Panc1 (cell line): Measurements from ENCODE around the gene RTCA. TPM values are rescaled to one million over a fixed set of nuclear protein-coding genes. Genes with fewer than 3 reads are reported as not detected.

ENCODE experiments used
- ATAC-seq: fragments of 200-7000 bp; cut with Tn5 transposase; 2 replicates; pipeline ENCODE4 v1.9.1; 2020; ENCODE audit warnings: mild to moderate bottlenecking, moderate library complexity
- Bru-seq: library from RNA; stranded (reverse); fragments of 400-500 nt; gene quantifications from one replicate; lab custom pipeline; 2021; lab: Mats Ljungman, UMichigan
- BruChase-seq, 2 experiments: library from RNA; stranded (reverse); fragments of 400-500 nt; gene quantifications; one replicate each; lab custom pipeline; 2021; lab: Mats Ljungman, UMichigan
- BruUV-seq: library from RNA; stranded (reverse); fragments of 400-500 nt; replicated peaks from 2 replicates; lab custom pipeline; 2021; lab: Mats Ljungman, UMichigan
- CTCF ChIA-PET: fragments of 300-600 bp; sonication (Branson Sonifier 250); formaldehyde crosslinking; loops from one replicate; lab custom pipeline; 2022; ENCODE audit warnings: antibody characterized with exemption; lab: Charles Lee
- POLR2A ChIA-PET: fragments of 300-600 bp; sonication (Branson Sonifier 250); formaldehyde crosslinking; loops from one replicate; lab custom pipeline; 2022; ENCODE audit warnings: antibody characterized with exemption; lab: Charles Lee
- DNase-seq: peaks from one replicate; pipeline ENCODE4 v3.0.0-alpha.2; 2010; ENCODE audit warnings: low read depth, low spot score
- H3K27ac ChIP-seq: 2 replicates; pipeline ENCODE4 v1.5.1; 2011; ENCODE audit warnings: mild to moderate bottlenecking, low read length, inconsistent platforms
- H3K27me3 ChIP-seq: fragments of 200-500 bp; sonication (Bioruptor generic); 2 replicates; pipeline ENCODE4 v1.6.0; 2014; ENCODE audit warnings: low read length, inconsistent platforms; ENCODE audit not compliant: control insufficient read depth, insufficient read depth
- H3K36me3 ChIP-seq: fragments of 200-500 bp; sonication (Bioruptor generic); 2 replicates; pipeline ENCODE4 v1.5.1; 2014; ENCODE audit warnings: inconsistent platforms, mild to moderate bottlenecking, low read length, moderate library complexity; ENCODE audit not compliant: control insufficient read depth, insufficient read depth
- H3K4me1 ChIP-seq: 2 replicates; pipeline ENCODE4 v1.5.1; 2011; ENCODE audit warnings: inconsistent platforms, mild to moderate bottlenecking, low read length, moderate library complexity; ENCODE audit not compliant: control insufficient read depth, insufficient read depth
- H3K4me3 ChIP-seq, 2 experiments: 2 replicates each; pipeline ENCODE4 v1.5.1; 2011 to 2012; ENCODE audit warnings: low read depth in 2 of 2, low read length in 2 of 2, mild to moderate bottlenecking in 2 of 2, inconsistent platforms in 1 of 2, moderate library complexity in 1 of 2
- H3K9me3 ChIP-seq: fragments of 200-500 bp; sonication (Bioruptor generic); 2 replicates; pipeline ENCODE4 v1.5.1; 2014; ENCODE audit warnings: low read depth, mild to moderate bottlenecking, inconsistent platforms, low read length, moderate library complexity; ENCODE audit not compliant: control insufficient read depth, insufficient read depth
- POLR2AphosphoS5 ChIP-seq: IDR thresholded peaks from 2 replicates; pipeline ENCODE4 v1.6.1; 2012; ENCODE audit warnings: mild to moderate bottlenecking, low read depth, low read length, moderate library complexity
- SIN3A ChIP-seq: IDR thresholded peaks from 2 replicates; pipeline ENCODE4 v1.6.1; 2012; ENCODE audit warnings: low read depth, mild to moderate bottlenecking, low read length, moderate library complexity, borderline replicate concordance; ENCODE audit not compliant: insufficient read depth
- TCF7L2 ChIP-seq: IDR thresholded peaks from 2 replicates; pipeline ENCODE4 v1.6.1; 2011; ENCODE audit warnings: mild to moderate bottlenecking, low read depth, low read length, inconsistent platforms
- in situ Hi-C: cut with HindIII; loops from 2 replicates; pipeline ENCODE4 v1.10.0; 2016; ENCODE audit warnings: low sequenced_read_pairs, low pct_unique_long_range_greater_than_20kb
- intact Hi-C: fragments of 100-400 bp; cut with micrococcal nuclease; formaldehyde crosslinking; loops from one replicate; pipeline ENCODE4 v1.10.0; 2022; ENCODE audit not compliant: unreplicated experiment
- long read RNA-seq: library from polyadenylated mRNA; unstranded; transcript quantifications from one replicate; pipeline ENCODE4 v2.0.0, GENCODE V29; 2021; ENCODE audit not compliant: unreplicated experiment
- polyA plus RNA-seq: library from polyadenylated mRNA; unstranded; fragments of >200 nt; gene quantifications from one replicate; pipeline ENCODE4 v1.2.1, GENCODE V29; 2012; ENCODE audit warnings: missing spikeins; ENCODE audit not compliant: insufficient read length
- total RNA-seq: library from RNA; stranded (reverse); gene quantifications from one replicate; pipeline ENCODE4 v1.2.1, GENCODE V29; 2021; ENCODE audit not compliant: unreplicated experiment
- TF ChIP-seq, protein P1 (sequence below), 2 experiments: IDR thresholded peaks; 2 replicates each; pipeline ENCODE4 v1.6.1; 2011 to 2012; ENCODE audit warnings: low read depth in 2 of 2, control low read depth in 1 of 2, low read length in 1 of 2, mild to moderate bottlenecking in 1 of 2, moderate library complexity in 1 of 2; ENCODE audit not compliant: insufficient read depth in 1 of 2
- TF ChIP-seq, protein P2 (sequence below): fragments of 450-650 bp; IDR thresholded peaks from 2 replicates; pipeline ENCODE4 v1.5.1; 2017; ENCODE audit warnings: mild to moderate bottlenecking

The RTCA gene
- 33.1 TPM for total RNA-seq
- 19.5 TPM for polyA plus RNA-seq
- Bru-seq, nascent RNA, result percentile 78 among the genes with signal in this experiment
- percentile 72 among the genes with signal in this experiment for BruChase-seq, experiment 1, labeled RNA remaining after a 2-hour chase
- BruChase-seq, experiment 2, labeled RNA remaining after a 6-hour chase, result percentile 78 among the genes with signal in this experiment
- long read RNA-seq, transcript RTCA-203 (11 exons, 2,535 nt), result major isoform, 34 of 51 reads
- long read RNA-seq, partial matches to known transcripts, result 6 of 51 reads
- long read RNA-seq, other reads (novel, unspliced or antisense), result 11 of 51 reads

DNA sequence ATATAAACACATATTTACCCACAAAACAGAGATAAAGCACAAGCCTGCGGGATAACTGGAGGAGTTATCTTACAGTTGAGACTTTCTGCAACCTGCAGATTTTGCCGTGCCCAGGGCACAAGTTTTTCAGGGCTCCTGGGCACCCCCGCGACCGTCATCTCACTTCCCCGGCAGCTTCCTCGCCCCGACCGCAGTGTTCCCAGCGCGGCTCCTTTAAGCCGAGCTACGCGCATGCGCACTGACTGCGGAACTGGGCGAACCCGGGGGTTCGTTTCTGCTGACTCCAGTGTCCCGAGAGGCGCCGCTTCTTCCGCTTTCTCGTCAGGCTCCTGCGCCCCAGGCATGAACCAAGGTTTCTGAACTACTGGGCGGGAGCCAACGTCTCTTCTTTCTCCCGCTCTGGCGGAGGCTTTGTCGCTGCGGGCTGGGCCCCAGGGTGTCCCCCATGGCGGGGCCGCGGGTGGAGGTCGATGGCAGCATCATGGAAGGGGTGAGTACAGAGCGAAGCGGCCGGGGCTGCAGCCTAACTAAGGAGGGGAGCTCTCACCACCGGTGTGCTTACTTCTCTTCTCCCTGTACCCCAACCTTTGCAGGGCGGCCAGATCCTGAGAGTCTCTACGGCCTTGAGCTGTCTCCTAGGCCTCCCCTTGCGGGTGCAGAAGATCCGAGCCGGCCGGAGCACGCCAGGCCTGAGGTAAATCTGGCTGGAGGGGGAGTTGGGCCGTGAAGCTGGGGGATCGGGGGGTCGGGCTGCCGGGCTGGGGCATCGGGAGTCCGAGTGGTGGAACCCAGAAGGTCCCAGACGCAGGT is at the start of gene RTCA:
TSS of gene RTCA (plus strand) at position 286 of the 810 bp plus-strand sequence. CDS start at position 446, 160 bp downstream.
- CTCF ChIA-PET, result interaction anchor here (0.9 kb wide), 1 partner anchor 193 kb away, joined by 3 read pairs; no protein-coding TSS in a partner anchor
- peaks cover 18% of the 10 kb centered on the region for H3K36me3 ChIP-seq
- H3K4me3 ChIP-seq, result peak within 1 kb of the TSS; percentile 67 to 88
- TF ChIP-seq, protein P1, sequence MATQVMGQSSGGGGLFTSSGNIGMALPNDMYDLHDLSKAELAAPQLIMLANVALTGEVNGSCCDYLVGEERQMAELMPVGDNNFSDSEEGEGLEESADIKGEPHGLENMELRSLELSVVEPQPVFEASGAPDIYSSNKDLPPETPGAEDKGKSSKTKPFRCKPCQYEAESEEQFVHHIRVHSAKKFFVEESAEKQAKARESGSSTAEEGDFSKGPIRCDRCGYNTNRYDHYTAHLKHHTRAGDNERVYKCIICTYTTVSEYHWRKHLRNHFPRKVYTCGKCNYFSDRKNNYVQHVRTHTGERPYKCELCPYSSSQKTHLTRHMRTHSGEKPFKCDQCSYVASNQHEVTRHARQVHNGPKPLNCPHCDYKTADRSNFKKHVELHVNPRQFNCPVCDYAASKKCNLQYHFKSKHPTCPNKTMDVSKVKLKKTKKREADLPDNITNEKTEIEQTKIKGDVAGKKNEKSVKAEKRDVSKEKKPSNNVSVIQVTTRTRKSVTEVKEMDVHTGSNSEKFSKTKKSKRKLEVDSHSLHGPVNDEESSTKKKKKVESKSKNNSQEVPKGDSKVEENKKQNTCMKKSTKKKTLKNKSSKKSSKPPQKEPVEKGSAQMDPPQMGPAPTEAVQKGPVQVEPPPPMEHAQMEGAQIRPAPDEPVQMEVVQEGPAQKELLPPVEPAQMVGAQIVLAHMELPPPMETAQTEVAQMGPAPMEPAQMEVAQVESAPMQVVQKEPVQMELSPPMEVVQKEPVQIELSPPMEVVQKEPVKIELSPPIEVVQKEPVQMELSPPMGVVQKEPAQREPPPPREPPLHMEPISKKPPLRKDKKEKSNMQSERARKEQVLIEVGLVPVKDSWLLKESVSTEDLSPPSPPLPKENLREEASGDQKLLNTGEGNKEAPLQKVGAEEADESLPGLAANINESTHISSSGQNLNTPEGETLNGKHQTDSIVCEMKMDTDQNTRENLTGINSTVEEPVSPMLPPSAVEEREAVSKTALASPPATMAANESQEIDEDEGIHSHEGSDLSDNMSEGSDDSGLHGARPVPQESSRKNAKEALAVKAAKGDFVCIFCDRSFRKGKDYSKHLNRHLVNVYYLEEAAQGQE (IDR thresholded peaks at IDR 0.05; ENCODE audit: insufficient read depth in 1 of 2, low read depth in 2 of 2, low read length in 1 of 2), result no peak
- TF ChIP-seq, protein P2, sequence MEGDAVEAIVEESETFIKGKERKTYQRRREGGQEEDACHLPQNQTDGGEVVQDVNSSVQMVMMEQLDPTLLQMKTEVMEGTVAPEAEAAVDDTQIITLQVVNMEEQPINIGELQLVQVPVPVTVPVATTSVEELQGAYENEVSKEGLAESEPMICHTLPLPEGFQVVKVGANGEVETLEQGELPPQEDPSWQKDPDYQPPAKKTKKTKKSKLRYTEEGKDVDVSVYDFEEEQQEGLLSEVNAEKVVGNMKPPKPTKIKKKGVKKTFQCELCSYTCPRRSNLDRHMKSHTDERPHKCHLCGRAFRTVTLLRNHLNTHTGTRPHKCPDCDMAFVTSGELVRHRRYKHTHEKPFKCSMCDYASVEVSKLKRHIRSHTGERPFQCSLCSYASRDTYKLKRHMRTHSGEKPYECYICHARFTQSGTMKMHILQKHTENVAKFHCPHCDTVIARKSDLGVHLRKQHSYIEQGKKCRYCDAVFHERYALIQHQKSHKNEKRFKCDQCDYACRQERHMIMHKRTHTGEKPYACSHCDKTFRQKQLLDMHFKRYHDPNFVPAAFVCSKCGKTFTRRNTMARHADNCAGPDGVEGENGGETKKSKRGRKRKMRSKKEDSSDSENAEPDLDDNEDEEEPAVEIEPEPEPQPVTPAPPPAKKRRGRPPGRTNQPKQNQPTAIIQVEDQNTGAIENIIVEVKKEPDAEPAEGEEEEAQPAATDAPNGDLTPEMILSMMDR, result no peak
- peak; percentile 30; the same call in 1 of the 2 replicates for TF ChIP-seq TCF7L2
- TF ChIP-seq POLR2AphosphoS5, result peak; percentile 70; the same call in 1 of the 2 replicates
- TF ChIP-seq SIN3A, result no peak
- peak within 1 kb of the TSS; percentile 89 for H3K27ac ChIP-seq
- POLR2A ChIA-PET, result interaction anchor here (0.6 kb wide), 1 partner anchor 9 kb away, joined by 9 read pairs; no protein-coding TSS in a partner anchor
- ATAC-seq (peak; percentile 99), DNase-seq (peak; percentile 55)
- intact Hi-C loops (no loop called here), in situ Hi-C loops (no loop called here)
- H3K27me3 ChIP-seq, result no peaks in the 10 kb centered on the region
- peaks cover 5% of the 10 kb centered on the region for H3K4me1 ChIP-seq
- no TSS peak for BruUV-seq
- no peaks in the 10 kb centered on the region for H3K9me3 ChIP-seq

DNA sequence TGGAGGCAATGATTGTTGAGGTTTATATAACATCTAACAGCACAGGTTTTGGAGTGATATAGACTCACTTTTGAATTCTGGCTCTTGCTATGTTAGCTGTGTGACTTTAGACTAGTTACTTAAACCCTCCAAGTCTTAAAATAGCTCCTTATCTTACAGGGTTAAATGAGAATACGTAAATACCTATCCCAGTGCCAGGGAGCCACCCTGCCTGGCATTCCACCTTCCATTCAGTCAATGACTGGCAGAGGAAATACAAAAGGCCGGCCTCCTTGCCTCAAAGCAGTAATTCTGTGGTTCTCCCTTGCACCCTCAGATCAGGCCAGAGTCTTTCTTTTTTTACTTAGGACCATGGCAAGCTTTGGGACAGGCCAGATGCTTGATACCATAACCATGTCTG is 48.2 kb upstream of the RTCA start:
- CTCF ChIA-PET, result interaction anchor here (0.6 kb wide), 1 partner anchor 136 kb away, joined by 3 read pairs; no protein-coding TSS in a partner anchor
- in situ Hi-C loops, result no loop called here
- ATAC-seq (no peak), DNase-seq (no peak)
- Histone ChIP-seq H3K36me3 (no peaks in the 10 kb centered on the region; the same call in 1 of the 2 replicates), H3K9me3 (no peaks in the 10 kb centered on the region), H3K4me3 (no peak overlapping the region), H3K27ac (no peak overlapping the region), H3K4me1 (no peaks in the 10 kb centered on the region), H3K27me3 (no peaks in the 10 kb centered on the region)
- BruUV-seq, result no TSS peak
- POLR2A ChIA-PET, result no interaction called here
- intact Hi-C loops, result no loop called here
- no peak for TF ChIP-seq POLR2AphosphoS5
- TF ChIP-seq, protein P1 (IDR thresholded peaks at IDR 0.05; ENCODE audit: insufficient read depth in 1 of 2, low read depth in 2 of 2, low read length in 1 of 2), result no peak
- TF ChIP-seq, protein P2, result no peak
- no peak for TF ChIP-seq SIN3A
- no peak for TF ChIP-seq TCF7L2
